Mucosa of rectum (tissue), 2 donors: ENCODE data around the gene LRRC63.

ENCODE experiments used
- H3K27ac ChIP-seq, 2 donors: one replicate each; pipeline ENCODE4 v1.7.0; 2013; ENCODE audit warnings: inconsistent platforms in 2 of 2, low read depth in 2 of 2, low read length in 2 of 2
- H3K27me3 ChIP-seq, 2 donors: one replicate each; pipeline ENCODE4 v1.7.0; 2013; ENCODE audit warnings: low read length in 2 of 2; ENCODE audit not compliant: control insufficient read depth in 2 of 2, insufficient read depth in 2 of 2
- H3K36me3 ChIP-seq, 2 donors: one replicate each; pipeline ENCODE4 v1.7.0; 2013; ENCODE audit warnings: low read length in 2 of 2; ENCODE audit not compliant: control insufficient read depth in 2 of 2, insufficient read depth in 2 of 2
- H3K4me1 ChIP-seq, 2 donors: one replicate each; pipeline ENCODE4 v1.7.0; 2013; ENCODE audit warnings: low read length in 2 of 2, mild to moderate bottlenecking in 1 of 2; ENCODE audit not compliant: control insufficient read depth in 2 of 2, insufficient read depth in 2 of 2
- H3K4me3 ChIP-seq, 2 donors: one replicate each; pipeline ENCODE4 v1.7.0; 2013; ENCODE audit warnings: low read length in 2 of 2
- H3K9ac ChIP-seq, 2 donors: one replicate each; pipeline ENCODE4 v1.7.0; 2013; ENCODE audit warnings: low read length in 2 of 2, low read depth in 1 of 2, mild to moderate bottlenecking in 1 of 2
- H3K9me3 ChIP-seq, 2 donors: one replicate each; pipeline ENCODE4 v1.7.0; 2013; ENCODE audit warnings: low read length in 2 of 2; ENCODE audit not compliant: control insufficient read depth in 2 of 2
- donor health status: healthy.
- donor health status: Normal muscosa, but diverticular disease.

The LRRC63 gene

DNA sequence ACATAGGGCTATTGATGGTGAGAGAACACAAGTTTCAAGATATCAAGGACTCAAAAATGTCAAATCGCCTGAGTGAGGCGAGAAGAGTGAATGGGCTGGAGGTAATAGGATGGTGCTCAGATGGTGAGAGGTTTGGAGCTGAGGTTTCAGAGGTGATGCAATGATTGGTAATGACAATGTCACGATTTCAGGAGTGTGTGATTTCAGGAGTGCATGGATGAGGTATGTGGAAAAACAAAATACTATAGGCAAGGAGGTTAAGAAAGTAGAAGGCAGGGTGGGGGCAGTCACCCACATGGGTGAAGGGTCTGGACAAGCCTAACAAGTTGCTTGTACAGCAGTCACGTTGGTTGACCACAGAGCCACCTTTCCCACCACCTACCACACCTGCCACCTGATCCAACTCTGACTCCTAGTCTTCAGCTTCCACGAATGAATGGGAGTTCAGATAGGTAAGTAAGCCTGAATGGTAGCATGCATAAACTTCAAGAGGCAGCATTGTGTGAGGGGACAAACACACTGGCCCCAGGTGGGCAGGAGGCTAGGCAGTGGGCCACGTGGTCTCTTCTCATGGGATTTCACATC is 103.9 kb downstream of the LRRC63 start:
- no peak overlapping the region for H3K9ac ChIP-seq
- no peak overlapping the region for H3K4me3 ChIP-seq
- no peaks in the 10 kb centered on the region for H3K27me3 ChIP-seq
- no peaks in the 10 kb centered on the region for H3K36me3 ChIP-seq
- H3K4me1 ChIP-seq: no peaks in the 10 kb centered on the region
- no peak overlapping the region for H3K27ac ChIP-seq
- no peaks in the 10 kb centered on the region for H3K9me3 ChIP-seq

DNA sequence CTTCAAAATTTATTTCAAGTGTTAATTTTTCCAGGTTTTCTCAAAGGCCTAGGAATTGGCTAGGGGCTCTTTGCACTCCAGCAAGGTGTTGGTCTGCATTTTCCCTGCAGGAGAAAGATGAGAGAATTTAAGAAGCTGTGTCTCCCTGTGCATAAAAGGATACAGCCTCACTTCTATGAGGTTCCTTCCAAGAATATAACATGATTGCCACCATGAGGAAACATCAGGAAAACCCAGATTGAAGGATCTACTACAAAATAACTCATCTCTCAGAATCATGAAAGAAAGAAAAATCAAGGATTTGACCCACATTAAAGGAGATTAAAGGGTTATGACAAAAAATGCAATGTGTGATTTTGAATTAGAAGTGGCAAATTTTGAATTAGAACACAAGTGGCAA is 105.4 kb downstream of the LRRC63 start:
- H3K4me1 ChIP-seq: no peaks in the 10 kb centered on the region
- no peak overlapping the region for H3K27ac ChIP-seq
- H3K27me3 ChIP-seq: no peaks in the 10 kb centered on the region

DNA sequence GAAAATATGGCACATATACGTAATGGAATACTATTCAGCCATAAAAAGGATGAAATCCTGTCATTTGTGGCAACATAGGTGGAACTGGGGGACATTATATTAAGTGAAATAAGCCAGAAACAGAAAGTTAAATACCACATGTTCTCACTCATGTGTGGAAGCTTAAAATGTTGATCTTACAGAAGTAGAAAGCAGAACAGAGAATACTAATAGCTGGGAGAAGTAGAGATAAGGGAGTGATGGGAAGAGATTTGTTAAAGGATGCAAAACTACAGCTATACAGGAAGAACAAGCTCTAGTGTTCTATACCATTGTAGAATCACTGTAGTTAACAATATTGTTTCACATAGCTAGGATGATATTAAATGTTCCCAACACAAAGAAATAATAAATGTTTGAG is 107.3 kb downstream of the LRRC63 start:
- H3K9ac ChIP-seq: no peak overlapping the region
- no peaks in the 10 kb centered on the region for H3K36me3 ChIP-seq
- H3K27ac ChIP-seq: no peak overlapping the region

More for the DNA sequence above, 105.4 kb downstream of the LRRC63 start:
- Histone ChIP-seq H3K9me3 (no peaks in the 10 kb centered on the region), H3K9ac (no peak overlapping the region), H3K4me3 (no peak overlapping the region), H3K36me3 (no peaks in the 10 kb centered on the region)

DNA sequence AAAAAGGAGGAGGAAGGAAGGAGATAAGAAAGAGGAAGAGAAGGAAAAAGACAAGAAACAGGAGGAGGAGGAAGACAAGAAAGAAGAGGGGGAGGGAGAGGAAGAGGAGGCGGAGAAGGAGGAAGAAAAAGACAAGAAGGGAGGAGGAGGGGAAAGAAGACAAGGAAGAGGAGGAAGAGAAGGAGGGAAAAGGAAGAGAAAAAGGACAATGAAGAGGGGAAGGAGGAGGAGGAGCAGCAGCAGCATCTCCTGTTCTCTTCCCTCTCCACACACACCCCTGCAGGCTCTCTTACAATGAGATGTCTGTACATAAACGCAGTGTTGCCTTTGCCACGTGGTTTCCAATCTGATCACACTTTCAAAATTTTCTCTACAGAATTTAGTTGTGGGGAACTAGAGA is 108.7 kb downstream of the LRRC63 start:
- Histone ChIP-seq H3K27me3 (no peaks in the 10 kb centered on the region), H3K4me3 (no peak overlapping the region), H3K9me3 (no peaks in the 10 kb centered on the region), H3K36me3 (no peaks in the 10 kb centered on the region), H3K27ac (no peak overlapping the region), H3K4me1 (no peaks in the 10 kb centered on the region), H3K9ac (no peak overlapping the region)

More for the DNA sequence above, 107.3 kb downstream of the LRRC63 start:
- Histone ChIP-seq H3K27me3 (no peaks in the 10 kb centered on the region), H3K4me3 (no peak overlapping the region), H3K4me1 (no peaks in the 10 kb centered on the region), H3K9me3 (no peaks in the 10 kb centered on the region)

DNA sequence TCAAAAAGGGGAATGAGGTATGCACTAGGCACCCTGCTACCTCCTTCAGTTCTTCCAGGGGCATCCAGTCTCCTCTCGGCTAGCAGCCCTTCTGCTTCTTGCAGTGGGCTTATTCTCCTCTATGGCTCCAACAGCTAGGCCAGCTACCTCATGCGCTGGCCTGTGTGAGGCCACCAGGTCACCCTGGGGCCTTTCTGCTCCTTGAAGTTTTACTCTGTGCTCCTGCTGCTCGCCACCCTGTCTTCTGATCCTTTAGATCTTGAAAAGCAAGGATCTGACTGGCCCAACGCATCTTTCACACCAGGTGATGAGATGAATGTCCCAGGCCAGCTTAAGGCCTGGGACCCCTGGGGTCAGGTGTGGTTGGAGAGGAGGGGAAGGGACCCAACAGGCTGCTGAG is 109.1 kb downstream of the LRRC63 start:
- Histone ChIP-seq H3K4me1 (no peaks in the 10 kb centered on the region), H3K9ac (no peak overlapping the region), H3K4me3 (no peak overlapping the region), H3K36me3 (no peaks in the 10 kb centered on the region), H3K27me3 (no peaks in the 10 kb centered on the region), H3K27ac (no peak overlapping the region), H3K9me3 (no peaks in the 10 kb centered on the region)

DNA sequence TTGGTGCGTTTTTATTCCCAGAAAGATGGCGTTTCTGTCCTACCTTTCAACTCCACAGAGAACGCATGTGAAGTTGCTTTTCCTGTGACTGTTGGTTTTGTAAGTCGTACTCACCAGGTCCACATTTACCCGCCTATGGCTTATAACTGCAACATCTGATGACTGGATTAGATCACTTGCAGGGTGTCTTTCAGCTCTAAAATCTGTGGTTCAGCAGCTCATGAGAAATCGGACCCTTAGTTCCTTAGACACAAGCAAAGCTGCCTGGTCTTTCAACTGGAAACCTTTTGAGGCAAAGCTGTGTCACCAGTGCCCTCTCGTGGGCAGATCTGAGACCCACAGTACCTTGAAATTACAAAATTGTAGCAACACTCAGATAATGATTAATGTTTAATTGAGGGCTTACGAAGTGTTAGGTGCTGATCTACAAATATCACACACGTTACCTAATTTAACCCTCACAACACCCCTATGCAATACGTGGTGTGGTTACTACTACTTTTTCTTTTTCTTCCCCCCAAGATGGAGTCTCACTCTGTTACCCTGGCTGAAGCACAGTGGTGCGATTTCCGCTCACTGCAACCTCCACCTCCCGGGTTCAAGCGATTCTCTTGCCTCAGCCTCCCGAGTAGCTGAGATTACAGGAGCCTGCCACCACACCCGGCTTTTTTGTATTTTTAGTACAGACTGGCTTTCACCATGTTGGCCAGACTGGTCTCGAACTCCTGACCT is 109.9 kb downstream of the LRRC63 start:
- no peaks in the 10 kb centered on the region for H3K36me3 ChIP-seq
- H3K9ac ChIP-seq: no peak overlapping the region
- H3K9me3 ChIP-seq: no peaks in the 10 kb centered on the region
- H3K4me1 ChIP-seq: no peaks in the 10 kb centered on the region
- no peak overlapping the region for H3K27ac ChIP-seq
- H3K27me3 ChIP-seq: no peaks in the 10 kb centered on the region
- no peak overlapping the region for H3K4me3 ChIP-seq

DNA sequence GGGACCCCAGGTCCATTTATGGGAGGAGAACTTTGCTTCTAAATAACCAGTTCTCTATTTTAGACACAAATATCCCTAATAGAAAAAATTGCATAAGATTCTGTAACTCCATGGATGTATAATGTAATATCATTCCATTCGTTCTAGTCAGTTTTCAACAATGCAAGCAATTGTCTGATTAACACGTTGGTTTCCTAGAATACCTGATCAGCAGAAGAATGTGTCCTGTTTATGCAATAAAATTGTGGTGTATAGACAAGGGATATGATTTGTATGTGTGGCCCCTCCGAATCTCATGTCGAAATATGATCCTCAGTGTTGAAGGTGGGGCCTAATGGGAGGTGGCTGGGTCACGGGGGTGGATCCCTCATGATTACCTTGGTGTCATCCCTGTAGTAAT is 113.2 kb downstream of the LRRC63 start:
- H3K9ac ChIP-seq: no peak overlapping the region
- H3K27ac ChIP-seq: no peak overlapping the region
- no peak overlapping the region for H3K4me3 ChIP-seq
- no peaks in the 10 kb centered on the region for H3K36me3 ChIP-seq
- H3K27me3 ChIP-seq: no peaks in the 10 kb centered on the region
- H3K4me1 ChIP-seq: no peaks in the 10 kb centered on the region
- H3K9me3 ChIP-seq: no peaks in the 10 kb centered on the region
